Activated CD4-positive, alpha-beta T cell treated with anti-CD3 and anti-CD28 coated beads, Interleukin-2, Interleukin-4, amounts not matched to agents 100 ng/mL and 50 ng/mL, durations not matched to agents 16 hours and 8 hours (primary cell): Measurements from ENCODE around the gene ZCCHC10.
"Not testable (repeated sequence)": the region's sequence is repeated elsewhere in the genome, so short reads cannot be mapped to it uniquely, and the experiment has no call there.

Source experiments
- DNase-seq: peaks from one replicate; pipeline ENCODE4 v3.0.0-alpha.2; 2020; ENCODE audit warnings: low spot score

ZCCHC10 gene

GRCh38 chr5:132979367-132979940 is 46.9 kb downstream of the ZCCHC10 start:
- no peak for DNase-seq

GRCh38 chr5:132976852-132977251 is 49.5 kb downstream of the ZCCHC10 start:
- no peak for DNase-seq

GRCh38 chr5:132972436-132972828 is 53.9 kb downstream of the ZCCHC10 start:
- DNase-seq = not testable (repeated sequence)

- no peak for DNase-seq
These were observed 54.6 kb downstream of the ZCCHC10 start for GRCh38 chr5:132971483-132972435.

- no peak for DNase-seq
These were observed 61.2 kb downstream of the ZCCHC10 start for GRCh38 chr5:132965120-132965519.

- peak; percentile 92 for DNase-seq
These were observed 62.9 kb downstream of the ZCCHC10 start, which contains the start of gene AFF4 for GRCh38 chr5:132963171-132964104. Gene AFF4, minus strand, starts transcription at chr5:132963634. Its CDS starts 26,445 bp downstream, at chr5:132937189.

GRCh38 chr5:132962429-132963021 is 63.8 kb downstream of the ZCCHC10 start:
- DNase-seq = peak; percentile 33

GRCh38 chr5:132961887-132962286 is 64.5 kb downstream of the ZCCHC10 start:
- DNase-seq = no peak

GRCh38 chr5:132961123-132961815 is 65.1 kb downstream of the ZCCHC10 start:
- DNase-seq = not testable (repeated sequence)

- not testable (repeated sequence) for DNase-seq
These were observed 70.1 kb downstream of the ZCCHC10 start for GRCh38 chr5:132956166-132956799.

- no peak for DNase-seq
These were observed 72.6 kb downstream of the ZCCHC10 start for GRCh38 chr5:132953710-132954109.

- no peak for DNase-seq
These were observed 73.5 kb downstream of the ZCCHC10 start for GRCh38 chr5:132952829-132953228.

- DNase-seq = no peak
These were observed 74.5 kb downstream of the ZCCHC10 start for GRCh38 chr5:132951897-132952296.

- no peak for DNase-seq
These were observed 77.2 kb downstream of the ZCCHC10 start for GRCh38 chr5:132949136-132949535.

- no peak for DNase-seq
These were observed 78.7 kb downstream of the ZCCHC10 start for GRCh38 chr5:132947671-132948070.
